Mesodermal cell (in vitro differentiated cells): Measurements from ENCODE around the gene TRAPPC12.
"Not testable (repeated sequence)": the region's sequence is repeated elsewhere in the genome, so short reads cannot be mapped to it uniquely, and the experiment has no call there.

Experiments used
- H3K27ac ChIP-seq: 2 replicates; pipeline ENCODE4 v1.7.0; 2013; ENCODE audit warnings: mild to moderate bottlenecking, low read depth, low read length, moderate library complexity; ENCODE audit not compliant: severe bottlenecking
- H3K36me3 ChIP-seq: 2 replicates; pipeline ENCODE4 v1.7.1; 2013; ENCODE audit warnings: mild to moderate bottlenecking, low read length, moderate library complexity; ENCODE audit not compliant: control insufficient read depth, insufficient read depth
- H3K4me1 ChIP-seq: one replicate; pipeline ENCODE4 v1.7.1; 2013; ENCODE audit warnings: mild to moderate bottlenecking, low read length; ENCODE audit not compliant: insufficient read depth, control insufficient read depth, poor library complexity, severe bottlenecking
- H3K4me3 ChIP-seq: 2 replicates; pipeline ENCODE4 v1.7.0; 2013; ENCODE audit warnings: low read length, control low read depth, mild to moderate bottlenecking; ENCODE audit not compliant: insufficient read depth, poor library complexity, severe bottlenecking; ENCODE audit errors: extremely low read depth
- H3K9me3 ChIP-seq: 2 replicates; pipeline ENCODE4 v1.7.1; 2013; ENCODE audit warnings: mild to moderate bottlenecking, low read length, moderate library complexity; ENCODE audit not compliant: control insufficient read depth
- WGBS, 2 experiments: methylation state at CpG; one replicate each; pipeline ENCODE4 v1.1.5; 2013; ENCODE audit warnings: missing lambda C conversion rate in 2 of 2; ENCODE audit not compliant: insufficient coverage in 2 of 2; 5-methylcytosine and 5-hydroxymethylcytosine counted together

The TRAPPC12 gene

GRCh38 chr2:3487432-3487831 lies 107.9 kb downstream of the TRAPPC12 start:
- Histone ChIP-seq H3K4me1 (no peaks in the 10 kb centered on the region), H3K36me3 (peaks cover 12% of the 10 kb centered on the region), H3K27ac (no peak overlapping the region), H3K4me3 (no peak overlapping the region), H3K9me3 (no peaks in the 10 kb centered on the region)
- WGBS, 2 experiments: 92 to 99% methylated on average over 9 to 10 of the region's 10 CpGs

DNA sequence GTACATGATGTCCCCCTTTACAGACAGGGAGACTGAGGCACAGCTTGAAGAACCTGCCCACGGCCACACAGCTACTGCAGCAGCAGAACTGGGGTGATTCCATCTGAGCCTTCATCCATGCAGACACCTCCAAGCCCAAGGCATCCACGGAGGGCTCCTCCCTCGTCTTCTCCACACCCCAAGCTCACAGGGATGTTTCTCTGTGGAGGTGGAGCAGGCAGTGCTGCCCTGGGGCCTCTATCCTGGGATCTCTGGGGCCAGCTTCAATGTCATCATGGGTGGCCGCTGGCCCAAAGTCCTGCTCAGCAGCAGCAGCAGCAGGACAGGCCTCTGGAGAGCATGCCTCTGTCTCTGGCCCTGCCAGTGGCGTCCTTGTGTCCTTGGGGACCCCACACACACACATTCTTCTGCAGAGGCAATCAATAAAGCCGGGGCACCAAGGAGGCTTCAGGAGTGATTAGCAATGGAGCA lies 108.6 kb downstream of the TRAPPC12 start:
- WGBS, 2 experiments: 85 to 94% methylated on average over 3 to 5 of the region's 6 CpGs

GRCh38 chr2:3488855-3489763 lies 109.6 kb downstream of the TRAPPC12 start:
- no peak overlapping the region for H3K4me3 ChIP-seq
- no peak overlapping the region for H3K27ac ChIP-seq
- no peaks in the 10 kb centered on the region for H3K4me1 ChIP-seq
- no peaks in the 10 kb centered on the region for H3K9me3 ChIP-seq
- peaks cover 12% of the 10 kb centered on the region for H3K36me3 ChIP-seq
- WGBS, 2 experiments: 88 to 93% methylated on average over 19 to 26 of the region's 27 CpGs

More for the DNA sequence above, 108.6 kb downstream of the TRAPPC12 start:
- H3K4me1 ChIP-seq: no peaks in the 10 kb centered on the region
- H3K27ac ChIP-seq: no peak overlapping the region
- H3K9me3 ChIP-seq: no peaks in the 10 kb centered on the region
- peaks cover 12% of the 10 kb centered on the region for H3K36me3 ChIP-seq
- no peak overlapping the region for H3K4me3 ChIP-seq

DNA sequence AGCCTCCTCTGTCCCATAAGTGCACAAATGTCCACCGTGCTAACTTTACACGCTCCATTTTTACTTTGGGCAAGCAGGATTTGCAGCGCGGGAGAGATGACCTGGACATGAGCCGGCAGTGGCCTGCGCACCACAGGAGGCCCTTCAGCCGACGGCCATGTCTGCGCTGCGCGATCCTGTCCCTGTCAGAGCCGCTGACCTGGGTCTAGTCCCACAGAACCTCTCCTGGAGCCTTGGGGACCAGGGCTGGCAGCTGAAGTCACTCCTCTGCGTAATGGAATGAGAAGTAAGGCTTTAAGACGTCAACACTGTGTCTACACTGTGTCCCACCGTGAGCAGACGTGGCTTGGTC lies 110.2 kb downstream of the TRAPPC12 start:
- H3K36me3 ChIP-seq: peaks cover 12% of the 10 kb centered on the region
- H3K4me1 ChIP-seq: no peaks in the 10 kb centered on the region
- H3K9me3 ChIP-seq: no peaks in the 10 kb centered on the region
- no peak overlapping the region for H3K27ac ChIP-seq
- H3K4me3 ChIP-seq: no peak overlapping the region
- WGBS, 2 experiments: 94 to 95% methylated on average over 15 to 16 of the region's 16 CpGs

GRCh38 chr2:3490191-3491170 lies 111.0 kb downstream of the TRAPPC12 start:
- no peak overlapping the region for H3K4me3 ChIP-seq
- H3K36me3 ChIP-seq: peaks cover 12% of the 10 kb centered on the region
- H3K4me1 ChIP-seq: no peaks in the 10 kb centered on the region
- H3K27ac ChIP-seq: no peak overlapping the region
- H3K9me3 ChIP-seq: no peaks in the 10 kb centered on the region
- WGBS, 2 experiments: 87 to 90% methylated on average over 22 to 23 of the region's 27 CpGs

DNA sequence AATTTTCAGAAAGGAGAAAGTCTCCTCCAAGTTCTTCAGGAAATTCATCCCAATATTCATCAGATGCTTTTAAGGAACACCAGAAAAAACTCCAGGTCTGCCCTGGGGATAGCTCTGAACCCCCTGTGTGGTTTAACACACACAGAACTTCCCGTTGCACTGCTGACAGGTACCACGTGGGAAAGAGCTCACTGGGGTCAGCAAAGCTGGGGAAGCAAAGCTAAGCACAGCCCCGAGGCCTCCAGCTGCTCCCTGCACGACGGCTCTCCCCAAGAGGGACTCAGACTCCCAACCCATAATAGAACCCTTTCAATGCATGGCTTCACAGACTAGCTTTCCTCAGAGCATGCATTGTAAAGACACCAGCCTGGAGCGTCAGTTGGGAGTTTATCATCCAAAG lies 111.8 kb downstream of the TRAPPC12 start:
- no peak overlapping the region for H3K4me3 ChIP-seq
- H3K27ac ChIP-seq: no peak overlapping the region
- H3K4me1 ChIP-seq: no peaks in the 10 kb centered on the region
- H3K36me3 ChIP-seq: peaks cover 4% of the 10 kb centered on the region
- 77 to 88% methylated on average over 5 to 6 of the region's 6 CpGs for WGBS, 2 experiments
- no peaks in the 10 kb centered on the region for H3K9me3 ChIP-seq

- peaks cover 3% of the 10 kb centered on the region for H3K36me3 ChIP-seq
- H3K4me3 ChIP-seq: no peak overlapping the region
- H3K4me1 ChIP-seq: no peaks in the 10 kb centered on the region
- no peak overlapping the region for H3K27ac ChIP-seq
- WGBS, 2 experiments: 94 to 96% methylated on average over 16 to 17 of the region's 17 CpGs
- no peaks in the 10 kb centered on the region for H3K9me3 ChIP-seq
Observed at GRCh38 chr2:3491716-3492474, 112.4 kb downstream of the TRAPPC12 start.

DNA sequence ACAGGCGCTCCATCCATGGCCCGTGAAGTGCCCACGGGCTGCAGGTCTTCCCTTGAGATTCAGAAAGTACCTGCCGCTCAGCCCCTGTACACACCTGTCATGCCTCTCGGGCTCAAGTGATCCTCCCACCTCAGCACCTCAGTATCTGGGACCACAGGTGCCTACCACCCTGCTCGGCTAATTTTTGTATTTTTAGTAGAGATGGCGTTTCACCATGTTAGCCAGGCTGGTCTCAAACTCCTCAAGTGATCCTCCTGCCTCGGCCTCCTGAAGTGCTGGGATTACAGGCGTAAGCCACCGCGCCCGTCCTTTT lies 112.9 kb downstream of the TRAPPC12 start:
- H3K36me3 ChIP-seq, H3K9me3 ChIP-seq, H3K4me3 ChIP-seq, H3K27ac ChIP-seq, H3K4me1 ChIP-seq: not testable (repeated sequence)
- WGBS, 2 experiments: 90 to 98% methylated on average over 9 to 12 of the region's 12 CpGs

DNA sequence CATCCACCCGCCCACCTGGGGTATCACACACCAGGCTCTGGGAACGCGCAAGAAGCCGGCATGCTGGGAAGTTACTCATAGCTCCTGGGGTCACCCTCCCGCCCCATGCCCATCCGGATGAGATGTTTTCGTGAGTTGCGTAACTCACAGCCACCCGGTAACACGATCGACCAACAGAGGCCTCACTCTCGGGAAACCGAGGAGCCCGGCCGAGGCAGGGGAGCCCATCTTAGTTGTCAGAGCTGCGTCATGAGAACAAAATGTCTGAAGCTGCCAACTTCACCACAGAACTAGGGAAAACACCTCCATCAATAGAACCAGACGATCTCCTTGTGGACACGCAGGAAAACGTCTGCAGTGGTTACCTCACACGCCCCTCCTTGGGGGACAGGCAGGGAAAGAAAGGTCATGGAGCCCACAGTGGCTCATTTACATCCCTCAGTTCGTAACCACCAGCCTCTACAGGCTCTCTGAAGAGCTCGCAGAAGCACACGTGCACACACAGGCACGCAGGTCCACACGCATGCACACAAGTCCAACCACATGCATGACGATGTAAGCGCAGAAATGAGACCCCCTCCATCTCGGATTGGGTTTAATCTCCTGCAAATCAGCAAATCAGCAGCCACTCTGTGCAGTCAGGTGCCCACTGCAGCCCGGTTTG lies 113.6 kb downstream of the TRAPPC12 start:
- peaks cover 7% of the 10 kb centered on the region for H3K36me3 ChIP-seq
- H3K27ac ChIP-seq: no peak overlapping the region
- H3K4me3 ChIP-seq: no peak overlapping the region
- 92% methylated on average over 24 to 27 of the region's 29 CpGs for WGBS, 2 experiments
- H3K4me1 ChIP-seq: no peaks in the 10 kb centered on the region
- no peaks in the 10 kb centered on the region for H3K9me3 ChIP-seq

DNA sequence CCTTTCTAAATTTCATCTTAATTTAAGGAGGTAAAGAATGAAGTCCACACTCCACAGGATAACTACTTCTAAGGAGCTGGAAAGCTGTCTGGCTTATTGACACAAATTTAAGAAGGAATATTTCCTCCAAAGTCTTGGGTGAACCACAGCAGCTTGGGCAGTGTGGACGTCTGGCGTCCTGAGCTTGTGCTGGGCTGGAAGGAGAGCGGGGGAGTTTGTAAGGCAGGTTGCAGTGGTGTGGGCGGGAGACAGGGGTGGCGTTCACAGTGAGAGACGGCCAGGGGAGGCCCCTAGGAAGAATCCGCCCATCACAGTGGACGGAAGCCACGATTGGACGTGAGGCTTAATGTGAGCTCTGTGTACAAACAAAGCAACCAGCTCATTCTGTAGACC lies 114.1 kb downstream of the TRAPPC12 start:
- no peak overlapping the region for H3K4me3 ChIP-seq
- peaks cover 12% of the 10 kb centered on the region for H3K36me3 ChIP-seq
- 49 to 55% methylated on average over 7 of the region's 10 CpGs for WGBS, 2 experiments
- H3K4me1 ChIP-seq: no peaks in the 10 kb centered on the region
- H3K27ac ChIP-seq: no peak overlapping the region
- H3K9me3 ChIP-seq: no peaks in the 10 kb centered on the region
